ENCODE results near the gene ZSCAN9. TPM values are rescaled to one million over a fixed set of nuclear protein-coding genes. Genes with fewer than 3 reads are reported as not detected.
A peak's percentile ranks its signal among the peaks of the same experiment; 100 is the strongest.

Gene ZSCAN9
- total RNA-seq, 1 donor from 2014 or later = 40.1 TPM

DNA sequence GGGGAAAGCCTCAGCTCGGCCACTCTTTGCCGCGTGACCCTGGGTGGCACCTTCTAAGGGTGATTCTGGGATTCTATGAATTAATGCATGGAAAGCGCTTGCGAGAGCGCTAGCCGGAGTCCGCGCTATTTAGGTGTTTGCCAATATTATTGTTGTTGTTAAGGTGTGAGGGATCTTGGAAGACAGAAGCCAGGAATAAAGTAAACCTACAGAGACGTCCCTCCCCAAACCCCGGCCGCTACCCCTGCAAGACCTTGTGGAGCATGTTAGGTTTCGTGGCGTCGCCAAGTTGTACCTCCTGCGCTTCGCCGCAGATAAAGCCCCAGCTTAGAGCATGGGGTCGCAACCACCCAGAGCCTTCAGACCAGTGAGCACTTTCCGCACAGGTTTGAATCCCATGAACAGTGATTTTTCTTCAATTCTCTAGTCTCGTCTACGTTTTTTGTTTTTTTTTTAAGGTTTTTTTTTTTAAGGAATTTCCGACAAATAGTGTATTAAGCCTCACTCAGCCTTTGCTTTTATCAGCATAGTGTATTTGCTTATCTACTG, 16.9 kb upstream of the ZSCAN9 start:
- H3K36me3 Mint-ChIP-seq (ENCODE audit: insufficient read depth) = no peaks in the 10 kb centered on the region
- H3K27ac Mint-ChIP-seq = peak overlapping the region; percentile 68
- H3K27me3 Mint-ChIP-seq = peaks cover 86% of the 10 kb centered on the region
- H3K9me3 Mint-ChIP-seq (ENCODE audit: low read depth) = no peaks in the 10 kb centered on the region
- no peak for DNase-seq (ENCODE audit: low spot score, unreplicated experiment)
- H3K4me3 Mint-ChIP-seq (ENCODE audit: low read depth) = peak overlapping the region; percentile 69
- H3K4me1 Mint-ChIP-seq (ENCODE audit: low read depth) = peaks cover 10% of the 10 kb centered on the region
- TF ChIP-seq CTCF (IDR thresholded peaks at IDR 0.05; ENCODE audit: unreplicated experiment) = no peak

DNA sequence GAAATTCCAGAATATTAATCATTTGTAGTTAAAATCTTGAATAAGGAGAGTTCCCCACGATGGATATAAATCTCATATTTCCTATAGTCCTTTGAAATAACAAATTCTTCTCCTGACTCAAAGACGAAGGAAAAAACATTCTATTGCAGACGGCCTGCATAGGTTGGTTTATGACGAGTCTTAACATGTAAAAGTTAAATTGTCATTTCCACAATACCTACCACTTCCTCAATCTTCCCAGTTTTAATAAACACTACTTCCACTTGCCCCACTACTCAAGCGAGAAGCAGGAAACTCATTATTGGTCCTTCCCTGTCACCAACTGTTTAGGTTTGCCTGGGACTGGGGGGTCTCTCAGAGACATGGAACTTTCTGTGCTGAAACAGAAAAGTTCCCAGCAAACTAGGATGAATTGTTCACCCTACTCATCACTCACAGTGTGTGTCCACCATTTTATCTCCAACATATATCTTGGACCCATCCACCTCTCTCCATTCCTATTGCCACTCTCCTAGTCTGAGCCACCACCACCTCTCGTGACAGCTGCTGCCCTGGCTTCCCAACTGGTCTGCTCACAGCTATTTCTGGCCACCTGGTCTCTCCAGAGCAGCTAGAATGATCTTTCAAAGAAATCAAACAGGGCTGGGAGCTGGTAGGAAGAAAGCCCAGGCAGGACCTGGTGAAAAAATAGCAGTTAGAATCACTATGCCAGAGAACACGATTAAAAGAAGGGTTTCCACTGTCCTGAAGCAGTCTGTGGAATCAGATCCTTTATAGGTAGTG, 15.1 kb upstream of the ZSCAN9 start:
- Mint-ChIP-seq H3K36me3 (ENCODE audit: insufficient read depth) (no peaks in the 10 kb centered on the region), H3K4me1 (ENCODE audit: low read depth) (peaks cover 10% of the 10 kb centered on the region), H3K27me3 (peaks cover 92% of the 10 kb centered on the region), H3K27ac (no peak overlapping the region), H3K9me3 (ENCODE audit: low read depth) (peaks cover under 1% of the 10 kb centered on the region), H3K4me3 (ENCODE audit: low read depth) (no peak overlapping the region)
- no peak for TF ChIP-seq CTCF (IDR thresholded peaks at IDR 0.05; ENCODE audit: unreplicated experiment)
- no peak for DNase-seq (ENCODE audit: low spot score, unreplicated experiment)

GRCh38 chr6:28211840-28212509, 13.1 kb upstream of the ZSCAN9 start:
- Mint-ChIP-seq H3K9me3 (ENCODE audit: low read depth) (peaks cover 5% of the 10 kb centered on the region), H3K27me3 (peaks cover 90% of the 10 kb centered on the region), H3K27ac (no peak overlapping the region), H3K36me3 (ENCODE audit: insufficient read depth) (no peaks in the 10 kb centered on the region), H3K4me1 (ENCODE audit: low read depth) (peaks cover 10% of the 10 kb centered on the region), H3K4me3 (ENCODE audit: low read depth) (peak overlapping the region; percentile 51)
- no peak for DNase-seq (ENCODE audit: low spot score, unreplicated experiment)
- TF ChIP-seq CTCF (IDR thresholded peaks at IDR 0.05; ENCODE audit: unreplicated experiment) = no peak

DNA sequence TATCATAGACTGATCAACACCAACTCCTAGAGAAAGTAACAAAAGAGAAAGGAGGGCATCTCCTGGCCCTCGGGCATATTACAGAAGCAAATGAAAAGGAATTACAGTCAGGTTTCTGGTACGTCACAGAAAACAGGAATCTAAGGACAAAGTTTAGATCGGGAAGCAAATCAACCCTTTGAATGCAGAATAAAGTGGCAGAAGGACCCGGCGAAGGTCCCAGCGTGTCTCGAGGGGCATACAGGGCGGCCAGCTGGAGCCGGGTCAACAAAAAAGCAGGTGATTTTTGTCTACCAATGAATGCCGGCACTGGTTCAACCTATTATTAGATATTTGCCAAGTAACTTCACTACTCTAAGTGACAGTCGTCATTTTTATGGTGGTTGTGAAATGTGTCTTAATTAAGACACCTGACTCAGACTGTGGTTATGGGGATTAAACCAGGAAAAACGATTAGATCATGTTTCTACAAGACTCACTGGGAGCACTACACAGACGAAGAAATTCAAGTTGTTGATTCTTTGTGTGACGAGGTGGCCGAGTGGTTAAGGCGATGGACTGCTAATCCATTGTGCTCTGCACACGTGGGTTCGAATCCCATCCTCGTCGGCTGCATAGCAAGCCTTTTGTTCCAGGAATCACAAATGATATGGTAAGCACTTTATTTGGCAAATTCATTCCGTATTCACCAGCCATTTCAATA, 12.4 kb upstream of the ZSCAN9 start:
- no peak for TF ChIP-seq CTCF (IDR thresholded peaks at IDR 0.05; ENCODE audit: unreplicated experiment)
- H3K27ac Mint-ChIP-seq = peak overlapping the region; percentile 71
- H3K9me3 Mint-ChIP-seq (ENCODE audit: low read depth) = peaks cover 5% of the 10 kb centered on the region
- H3K4me1 Mint-ChIP-seq (ENCODE audit: low read depth) = peaks cover 6% of the 10 kb centered on the region
- peak overlapping the region; percentile 51 for H3K4me3 Mint-ChIP-seq (ENCODE audit: low read depth)
- no peak for DNase-seq (ENCODE audit: low spot score, unreplicated experiment)
- no peaks in the 10 kb centered on the region for H3K36me3 Mint-ChIP-seq (ENCODE audit: insufficient read depth)
- peaks cover 83% of the 10 kb centered on the region for H3K27me3 Mint-ChIP-seq

- DNase-seq (ENCODE audit: low spot score, unreplicated experiment) = no peak
- Mint-ChIP-seq H3K4me3 (ENCODE audit: low read depth) (no peak overlapping the region), H3K27ac (no peak overlapping the region), H3K9me3 (ENCODE audit: low read depth) (peaks cover 5% of the 10 kb centered on the region), H3K36me3 (ENCODE audit: insufficient read depth) (no peaks in the 10 kb centered on the region), H3K27me3 (peaks cover 78% of the 10 kb centered on the region), H3K4me1 (ENCODE audit: low read depth) (peaks cover 3% of the 10 kb centered on the region)
- no peak for TF ChIP-seq CTCF (IDR thresholded peaks at IDR 0.05; ENCODE audit: unreplicated experiment)
Observed at GRCh38 chr6:28213213-28213523, 11.9 kb upstream of the ZSCAN9 start.

Measured in progenitor cell of endocrine pancreas (in vitro differentiated cells).